HCT116 (cell line): ENCODE data around the gene DAAM1. TPM values are rescaled to one million over a fixed set of nuclear protein-coding genes. Genes with fewer than 3 reads are reported as not detected.

Source experiments
- ATAC-seq: fragments of 200-7000 bp; cut with Tn5 transposase; 2 replicates; pipeline ENCODE4 v1.9.1; 2020; ENCODE audit warnings: mild to moderate bottlenecking, moderate library complexity
- BruUV-seq: library from RNA; stranded (reverse); fragments of 400-500 nt; replicated peaks from 2 replicates; lab custom pipeline; 2021; lab: Mats Ljungman, UMichigan
- CTCF ChIA-PET: fragments of 300-600 bp; sonication (Branson Sonifier 250); formaldehyde crosslinking; loops from one replicate; lab custom pipeline; 2021; ENCODE audit warnings: antibody characterized with exemption; lab: Charles Lee
- POLR2A ChIA-PET: fragments of 300-600, 350-600 bp; sonication (Branson Sonifier 250); formaldehyde crosslinking; loops from one replicate; lab custom pipeline; 2021; ENCODE audit warnings: antibody characterized with exemption; lab: Charles Lee
- RAD21 ChIA-PET, 2 experiments: fragments of 300-600 bp; sonication (Branson Sonifier 250); formaldehyde crosslinking; loops; one replicate each; lab custom pipeline; 2023; ENCODE audit warnings: low total read pairs in 2 of 2; ENCODE audit not compliant: uncharacterized antibody in 2 of 2, unreplicated experiment in 2 of 2, low non-redundant PET in 1 of 2; lab: Charles Lee
- DNase-seq: peaks from one replicate; pipeline ENCODE4 v3.0.0-alpha.2; 2010; ENCODE audit warnings: low read depth, low spot score
- H2AFZ ChIP-seq: fragments of 200-600 bp; shearing (Covaris generic), sonication (generic); 2 replicates; pipeline ENCODE4 v1.6.1; 2017; ENCODE audit warnings: low read depth, mixed run types, mixed read lengths, antibody characterized with exemption, low read length; ENCODE audit not compliant: poor library complexity, severe bottlenecking
- H3K27ac ChIP-seq: 2 replicates; pipeline ENCODE4 v1.5.1; 2012; ENCODE audit warnings: low read depth, low read length
- H3K27me3 ChIP-seq: fragments of 200-600 bp; sonication (generic); 2 replicates; pipeline ENCODE4 v1.6.1; 2016; ENCODE audit warnings: mixed run types, low read length, mixed read lengths; ENCODE audit not compliant: insufficient read depth
- H3K36me3 ChIP-seq, 2 experiments: fragments of 200-500 bp in 1 of 2; fragments of 200-600 bp in 1 of 2; sonication (Bioruptor generic) in 1 of 2; sonication (generic) in 1 of 2; 2 replicates each; pipeline versions ENCODE4 v1.5.1 to v1.6.1; 2014 to 2016; ENCODE audit warnings: low read length in 2 of 2, inconsistent platforms in 1 of 2, mixed read lengths in 1 of 2, mixed run types in 1 of 2; ENCODE audit not compliant: insufficient read depth in 2 of 2, control insufficient read depth in 1 of 2
- H3K4me1 ChIP-seq, 2 experiments: fragments of 200-600 bp in 1 of 2; sonication (generic) in 1 of 2; 2 replicates each; pipeline versions ENCODE4 v1.5.1 to v1.6.1; 2012 to 2017; ENCODE audit warnings: low read length in 2 of 2, inconsistent platforms in 1 of 2, mild to moderate bottlenecking in 1 of 2, mixed read lengths in 1 of 2, mixed run types in 1 of 2, moderate library complexity in 1 of 2; ENCODE audit not compliant: insufficient read depth in 2 of 2, control insufficient read depth in 1 of 2
- H3K4me2 ChIP-seq: fragments of 200-600 bp; sonication (generic); 2 replicates; pipeline ENCODE4 v1.6.1; 2017; ENCODE audit warnings: mixed run types, low read length, mixed read lengths
- H3K4me3 ChIP-seq, 2 experiments: fragments of 200-600 bp in 1 of 2; sonication (generic) in 1 of 2; replicated peaks in 1 of 2; 2 replicates each; pipeline ENCODE4 v1.5.1; 2011 to 2016; ENCODE audit warnings: low read length in 2 of 2, control low read depth in 1 of 2, low read depth in 1 of 2, mild to moderate bottlenecking in 1 of 2, mixed read lengths in 1 of 2, mixed run types in 1 of 2
- H3K79me2 ChIP-seq: fragments of 200-600 bp; sonication (generic); 2 replicates; pipeline ENCODE4 v1.6.1; 2017; ENCODE audit warnings: mild to moderate bottlenecking, mixed run types, low read length, moderate library complexity, mixed read lengths; ENCODE audit not compliant: insufficient read depth
- H3K9ac ChIP-seq: fragments of 200-600 bp; sonication (generic); 2 replicates; pipeline ENCODE4 v1.6.1; 2016; ENCODE audit warnings: low read length, mixed read lengths
- H3K9me2 ChIP-seq: fragments of 200-600 bp; sonication (generic), shearing (Covaris generic); 2 replicates; pipeline ENCODE4 v1.6.1; 2017; ENCODE audit warnings: mixed run types, mild to moderate bottlenecking, moderate library complexity; ENCODE audit not compliant: insufficient read depth
- H3K9me3 ChIP-seq, 2 experiments: fragments of 200-500 bp in 1 of 2; fragments of 200-600 bp in 1 of 2; sonication (Bioruptor generic) in 1 of 2; sonication (generic) in 1 of 2; 2 replicates each; pipeline ENCODE4 v1.6.1; 2014 to 2017; ENCODE audit warnings: low read length in 2 of 2, mixed read lengths in 2 of 2, inconsistent platforms in 1 of 2, low read depth in 1 of 2, mild to moderate bottlenecking in 1 of 2, mixed run types in 1 of 2, moderate library complexity in 1 of 2; ENCODE audit not compliant: control insufficient read depth in 1 of 2, insufficient read depth in 1 of 2
- H4K20me1 ChIP-seq: fragments of 200-600 bp; sonication (generic), shearing (Covaris generic); 2 replicates; pipeline ENCODE4 v1.6.1; 2017; ENCODE audit warnings: mixed run types, mild to moderate bottlenecking, moderate library complexity; ENCODE audit not compliant: insufficient read depth
- CBX3 ChIP-seq: IDR thresholded peaks from 2 replicates; pipeline ENCODE4 v1.6.1; 2012; ENCODE audit warnings: low read depth
- CEBPB ChIP-seq: IDR thresholded peaks from 2 replicates; pipeline ENCODE4 v1.6.1; 2012; ENCODE audit warnings: low read depth
- EGR1 ChIP-seq: IDR thresholded peaks from 2 replicates; pipeline ENCODE4 v1.6.1; 2012; ENCODE audit warnings: low read depth
- EZH2 ChIP-seq: fragments of 200-600 bp; sonication (generic); IDR thresholded peaks from 2 replicates; pipeline ENCODE4 v1.6.1; 2017; ENCODE audit warnings: antibody characterized with exemption, mixed run types
- FOSL1 ChIP-seq: IDR thresholded peaks from 2 replicates; pipeline ENCODE4 v1.6.1; 2012; ENCODE audit warnings: low read depth
- JUND ChIP-seq: IDR thresholded peaks from 2 replicates; pipeline ENCODE4 v1.6.1; 2012
- MAX ChIP-seq: IDR thresholded peaks from 2 replicates; pipeline ENCODE4 v1.6.1; 2012
- RAD21 ChIP-seq: IDR thresholded peaks from 2 replicates; pipeline ENCODE4 v1.6.1; 2012; ENCODE audit warnings: low read depth, mild to moderate bottlenecking
- REST ChIP-seq: IDR thresholded peaks from 2 replicates; pipeline ENCODE4 v1.6.1; 2012; ENCODE audit warnings: low read depth
- TCF7L2 ChIP-seq: IDR thresholded peaks from 2 replicates; pipeline ENCODE4 v1.7.0; 2011; ENCODE audit warnings: borderline replicate concordance, inconsistent platforms; ENCODE audit not compliant: insufficient read depth, insufficient read length; ENCODE audit errors: extremely low read depth
- intact Hi-C: fragments of 100-400 bp; cut with micrococcal nuclease; formaldehyde crosslinking; loops from 2 replicates; pipeline ENCODE4 v1.10.0; 2022
- total RNA-seq: library from RNA; stranded (reverse); gene quantifications from one replicate; pipeline ENCODE4 v1.2.1, GENCODE V29; 2021; ENCODE audit not compliant: unreplicated experiment

DAAM1 gene
- total RNA-seq, 1 experiment from 2014 or later = 10.7 TPM

DNA sequence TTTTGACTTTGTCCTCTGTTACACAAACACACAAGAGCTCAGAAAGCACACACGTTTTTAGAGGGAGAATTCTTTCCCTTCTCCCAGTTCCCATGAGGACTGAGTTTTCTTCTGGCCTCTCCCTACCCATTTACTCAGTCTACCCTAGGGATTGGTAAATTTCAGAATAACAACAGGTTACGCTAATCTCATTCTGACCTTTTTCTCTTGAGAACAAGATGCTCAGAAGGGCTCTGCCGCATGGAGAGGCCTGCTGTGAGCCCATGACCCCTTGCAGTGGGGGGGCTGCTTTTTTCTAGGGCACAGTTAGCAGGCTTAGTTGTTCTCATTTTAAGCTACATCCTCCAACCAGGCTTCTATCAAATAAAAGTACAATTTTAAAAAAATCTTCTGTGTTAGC, 207.2 kb downstream of the DAAM1 start:
- no TSS peak for BruUV-seq
- no peak for ATAC-seq
- no peak for DNase-seq
- ChIA-PET CTCF (no interaction called here), POLR2A (no interaction called here), RAD21 (no interaction called here)
- Histone ChIP-seq H3K27ac (no peak overlapping the region), H2AFZ (no peak overlapping the region), H3K36me3 (no peaks in the 10 kb centered on the region; a peak in 1 of 4 replicates), H3K9me2 (no peaks in the 10 kb centered on the region), H3K27me3 (no peaks in the 10 kb centered on the region), H3K4me1 (no peaks in the 10 kb centered on the region), H3K9ac (no peak overlapping the region), H3K9me3 (no peaks in the 10 kb centered on the region), H4K20me1 (no peaks in the 10 kb centered on the region; the same call in 1 of the 2 replicates), H3K4me3 (no peak overlapping the region), H3K4me2 (no peak overlapping the region), H3K79me2 (no peaks in the 10 kb centered on the region)
- intact Hi-C loops = no loop called here
- TF ChIP-seq JUND = no peak
- no peak for TF ChIP-seq CEBPB
- TF ChIP-seq RAD21 = no peak
- no peak for TF ChIP-seq REST
- no peak for TF ChIP-seq MAX
- no peak for TF ChIP-seq EGR1
- no peak for TF ChIP-seq EZH2
- TF ChIP-seq FOSL1 = no peak
- no peak for TF ChIP-seq CBX3
- no peak for TF ChIP-seq TCF7L2
